B cell (primary cell): Measurements from ENCODE around the gene PARVA. TPM values are rescaled to one million over a fixed set of nuclear protein-coding genes. Genes with fewer than 3 reads are reported as not detected.

Experiments used
- ATAC-seq: fragments of 200-7000 bp; cut with Tn5 transposase; one replicate; pipeline ENCODE4 v1.10.0; 2021; ENCODE audit warnings: low read depth, mild to moderate bottlenecking, moderate number of reproducible peaks, moderate library complexity
- CTCF ChIA-PET: fragments of 350-600 bp; sonication (Branson Sonifier 250); formaldehyde crosslinking; loops from one replicate; lab custom pipeline; 2021; ENCODE audit warnings: antibody characterized with exemption, inconsistent platforms; lab: Charles Lee
- POLR2A ChIA-PET: fragments of 350-600 bp; sonication (Branson Sonifier 250); formaldehyde crosslinking; loops from one replicate; lab custom pipeline; 2021; ENCODE audit warnings: antibody characterized with exemption; lab: Charles Lee
- DNase-seq: peaks from one replicate; pipeline ENCODE4 v3.0.0; 2013
- H2AFZ ChIP-seq: 2 replicates; pipeline ENCODE4 v1.6.1; 2012; ENCODE audit warnings: mild to moderate bottlenecking, low read depth, low read length; ENCODE audit not compliant: insufficient read depth, poor library complexity, severe bottlenecking
- H3K27ac ChIP-seq, 2 donors: 1 replicate in 1 of 2; 2 replicates in 1 of 2; pipeline ENCODE4 v1.5.1; 2012 to 2013; ENCODE audit warnings: low read length in 2 of 2, mild to moderate bottlenecking in 2 of 2, moderate library complexity in 1 of 2
- H3K27me3 ChIP-seq, 4 experiments: fragments of 200-600 bp in 1 of 4; sonication (generic) in 1 of 4; replicated peaks in 1 of 4; 1 replicate in 2 of 4; 2 replicates in 2 of 4; pipeline versions ENCODE4 v1.6.1 to v1.7.0; 2013 to 2016; ENCODE audit warnings: low read length in 3 of 4, mild to moderate bottlenecking in 2 of 4, mixed read lengths in 1 of 4, moderate library complexity in 1 of 4; ENCODE audit not compliant: insufficient read depth in 4 of 4, control insufficient read depth in 3 of 4; ENCODE audit errors: control extremely low read depth in 1 of 4
- H3K36me3 ChIP-seq, 2 experiments: replicated peaks in 1 of 2; 1 replicate in 1 of 2; 2 replicates in 1 of 2; pipeline versions ENCODE4 v1.6.1 to v1.7.1; 2013; ENCODE audit warnings: low read length in 1 of 2; ENCODE audit not compliant: insufficient read depth in 2 of 2, control insufficient read depth in 1 of 2; ENCODE audit errors: control extremely low read depth in 1 of 2, extremely low read depth in 1 of 2
- H3K4me1 ChIP-seq, 2 donors: fragments of 200-600 bp in 1 of 2; sonication (generic) in 1 of 2; 1 replicate in 1 of 2; 2 replicates in 1 of 2; pipeline versions ENCODE4 v1.5.1 to v1.6.1; 2013 to 2017; ENCODE audit warnings: low read length in 2 of 2; ENCODE audit not compliant: control insufficient read depth in 2 of 2, insufficient read depth in 2 of 2
- H3K4me2 ChIP-seq: replicated peaks from 2 replicates; pipeline ENCODE3; 2012; ENCODE audit warnings: mild to moderate bottlenecking, low read depth, low read length; ENCODE audit not compliant: poor library complexity, severe bottlenecking
- H3K4me3 ChIP-seq, 5 experiments: fragments of 200-600 bp in 1 of 5; sonication (generic) in 1 of 5; 1 replicate in 3 of 5; 2 replicates in 2 of 5; pipeline versions ENCODE4 v1.5.1 to v1.7.0; 2011 to 2016; ENCODE audit warnings: low read length in 4 of 5, mild to moderate bottlenecking in 4 of 5, low read depth in 2 of 5, control low read depth in 1 of 5, moderate library complexity in 1 of 5; ENCODE audit not compliant: insufficient read depth in 1 of 5; ENCODE audit errors: control extremely low read depth in 1 of 5, extremely low read depth in 1 of 5
- H3K79me2 ChIP-seq: fragments of 200-600 bp; sonication (generic); one replicate; pipeline ENCODE4 v1.6.0; 2016; ENCODE audit warnings: low read length; ENCODE audit not compliant: control insufficient read depth, insufficient read depth
- H3K9ac ChIP-seq: fragments of 200-600 bp; sonication (generic); 2 replicates; pipeline ENCODE4 v1.6.1; 2017; ENCODE audit warnings: mild to moderate bottlenecking, low read length, moderate library complexity
- H3K9me3 ChIP-seq, 3 donors: one replicate each; pipeline versions ENCODE4 v1.6.1 to v1.7.1; 2013; ENCODE audit warnings: low read length in 2 of 3; ENCODE audit not compliant: control insufficient read depth in 2 of 3, insufficient read depth in 1 of 3; ENCODE audit errors: control extremely low read depth in 1 of 3
- H4K20me1 ChIP-seq: 2 replicates; pipeline ENCODE4 v1.6.0; 2012; ENCODE audit warnings: mild to moderate bottlenecking, low read length; ENCODE audit not compliant: insufficient read depth, control insufficient read depth, poor library complexity, severe bottlenecking
- H3K27ac Mint-ChIP-seq: one replicate; pipeline ENCODE4 v1.8.0; 2021; ENCODE audit warnings: mixed read lengths
- H3K27me3 Mint-ChIP-seq: one replicate; pipeline ENCODE4 v1.8.0; 2021; ENCODE audit warnings: mixed read lengths
- H3K4me1 Mint-ChIP-seq: one replicate; pipeline ENCODE4 v1.8.0; 2021; ENCODE audit warnings: mixed read lengths
- H3K4me3 Mint-ChIP-seq: one replicate; pipeline ENCODE4 v1.8.0; 2021; ENCODE audit warnings: mixed read lengths
- H3K9me3 Mint-ChIP-seq: one replicate; pipeline ENCODE4 v1.8.0; 2022; ENCODE audit warnings: mixed read lengths; ENCODE audit not compliant: insufficient read depth
- CTCF ChIP-seq: fragments of 200-600 bp; IDR thresholded peaks from one replicate; pipeline ENCODE4 v1.8.0; 2022; ENCODE audit warnings: antibody characterized with exemption, mild to moderate bottlenecking
- EZH2 ChIP-seq: IDR thresholded peaks from 2 replicates; pipeline ENCODE4 v1.6.1; 2012; ENCODE audit warnings: borderline replicate concordance, low read depth, mild to moderate bottlenecking, moderate library complexity, low read length; ENCODE audit not compliant: insufficient read depth, poor library complexity, severe bottlenecking
- WGBS: methylation state at CpG from one replicate; pipeline ENCODE4 v1.1.5; 2013; ENCODE audit warnings: missing lambda C conversion rate; ENCODE audit not compliant: insufficient coverage; 5-methylcytosine and 5-hydroxymethylcytosine counted together
- intact Hi-C: fragments of 100-400 bp; cut with micrococcal nuclease; formaldehyde crosslinking; loops from one replicate; pipeline ENCODE4 v1.10.0; 2022
- polyA plus RNA-seq: library from polyadenylated mRNA; depleted of rRNA; stranded (reverse); fragments of >200 nt; gene quantifications from 2 replicates; pipeline ENCODE4 v1.2.3, GENCODE V29; 2012
- total RNA-seq, 2 donors: library from RNA; stranded (reverse); fragments of 120-200 nt in 1 of 2; gene quantifications; 1 replicate in 1 of 2; 2 replicates in 1 of 2; pipeline versions ENCODE4 v1.2.3 to v1.2.4, GENCODE V29; 2013 to 2022

PARVA gene
- total and polyA plus RNA-seq, 2 donors (not counting 1 experiment from before 2014, with no cell fraction given) = not detected

- ChIA-PET POLR2A (no interaction called here), CTCF (no interaction called here)
- no peaks in the 10 kb centered on the region for H3K4me1 Mint-ChIP-seq
- H3K27me3 Mint-ChIP-seq = peaks cover 5% of the 10 kb centered on the region
- ATAC-seq = no peak
- H3K9ac ChIP-seq = no peak overlapping the region
- no peak overlapping the region for H3K4me2 ChIP-seq
- no peaks in the 10 kb centered on the region for H3K79me2 ChIP-seq
- no peak for DNase-seq
- H3K4me1 ChIP-seq = no peaks in the 10 kb centered on the region
- intact Hi-C loops = no loop called here
- no peaks in the 10 kb centered on the region for H3K9me3 Mint-ChIP-seq
- H3K4me3 ChIP-seq = no peak overlapping the region
- no peaks in the 10 kb centered on the region for H3K27me3 ChIP-seq
- no peak overlapping the region for H3K4me3 Mint-ChIP-seq
- no peaks in the 10 kb centered on the region for H4K20me1 ChIP-seq
- no peak overlapping the region for H3K27ac ChIP-seq
- peaks cover 0 to 6% (median 0%) of the 10 kb centered on the region in 3 donors for H3K9me3 ChIP-seq
- no peak overlapping the region for H2AFZ ChIP-seq
- 90% methylated on average over 6 of the region's 6 CpGs for WGBS
- TF ChIP-seq CTCF = no peak
- no peak for TF ChIP-seq EZH2
- H3K27ac Mint-ChIP-seq = no peak overlapping the region
- no peaks in the 10 kb centered on the region for H3K36me3 ChIP-seq
Measured at GRCh38 chr11:12536566-12536965, 159.2 kb downstream of the PARVA start.

GRCh38 chr11:12537778-12538401 lies 160.5 kb downstream of the PARVA start:
- H3K4me1 Mint-ChIP-seq = no peaks in the 10 kb centered on the region
- no peak overlapping the region for H2AFZ ChIP-seq
- ChIA-PET CTCF (no interaction called here), POLR2A (no interaction called here)
- ATAC-seq (no peak), DNase-seq (no peak)
- peaks cover 0 to 3% (median 0%) of the 10 kb centered on the region in 4 experiments for H3K27me3 ChIP-seq
- H3K9me3 Mint-ChIP-seq = no peaks in the 10 kb centered on the region
- H3K4me3 Mint-ChIP-seq = no peak overlapping the region
- TF ChIP-seq EZH2 = no peak
- TF ChIP-seq CTCF = no peak
- no peak overlapping the region for H3K9ac ChIP-seq
- no peak overlapping the region for H3K27ac ChIP-seq
- WGBS = 93% methylated on average over 4 of the region's 6 CpGs
- intact Hi-C loops = no loop called here
- no peak overlapping the region for H3K4me3 ChIP-seq
- H3K36me3 ChIP-seq = no peaks in the 10 kb centered on the region
- no peaks in the 10 kb centered on the region for H4K20me1 ChIP-seq
- no peaks in the 10 kb centered on the region for H3K4me1 ChIP-seq
- no peak overlapping the region for H3K27ac Mint-ChIP-seq
- no peak overlapping the region for H3K4me2 ChIP-seq
- no peaks in the 10 kb centered on the region for H3K79me2 ChIP-seq
- H3K27me3 Mint-ChIP-seq = peaks cover 5% of the 10 kb centered on the region
- peaks cover 0 to 6% (median 0%) of the 10 kb centered on the region in 3 donors for H3K9me3 ChIP-seq
